PC-9 (cell line): ENCODE results near the gene MITF.

ENCODE experiments used
- EZH2 ChIP-seq: fragments of 200-600 bp; sonication (generic); IDR thresholded peaks from 2 replicates; pipeline ENCODE4 v1.8.0; 2017; ENCODE audit warnings: antibody characterized with exemption, low read depth
- TF ChIP-seq, protein P1 (sequence below): fragments of 200-600 bp; sonication (generic); conservative IDR thresholded peaks from 2 replicates; pipeline ENCODE4 v1.6.1; 2017; ENCODE audit warnings: mixed run types, antibody characterized with exemption, mild to moderate bottlenecking, moderate library complexity

DNA sequence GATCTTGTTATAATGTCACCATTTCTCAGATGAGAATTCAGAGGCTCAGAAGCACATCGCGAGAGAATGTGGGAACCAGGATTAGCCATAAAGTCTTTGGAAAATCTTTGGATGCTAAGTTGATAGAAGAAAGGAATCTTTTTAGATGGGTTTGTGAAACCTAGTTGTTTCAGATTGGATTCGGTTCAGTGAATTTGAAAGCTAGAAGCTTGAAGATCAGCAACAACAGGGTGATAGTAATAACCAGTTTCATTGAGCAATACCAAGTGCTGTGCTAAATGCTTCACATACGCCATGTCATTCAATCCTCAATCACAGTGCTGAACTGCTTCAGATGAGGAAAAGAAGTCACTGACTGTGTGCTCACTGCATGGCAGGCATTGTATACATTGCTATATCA is 47.4 kb upstream of the MITF start:
- TF ChIP-seq, protein P1, sequence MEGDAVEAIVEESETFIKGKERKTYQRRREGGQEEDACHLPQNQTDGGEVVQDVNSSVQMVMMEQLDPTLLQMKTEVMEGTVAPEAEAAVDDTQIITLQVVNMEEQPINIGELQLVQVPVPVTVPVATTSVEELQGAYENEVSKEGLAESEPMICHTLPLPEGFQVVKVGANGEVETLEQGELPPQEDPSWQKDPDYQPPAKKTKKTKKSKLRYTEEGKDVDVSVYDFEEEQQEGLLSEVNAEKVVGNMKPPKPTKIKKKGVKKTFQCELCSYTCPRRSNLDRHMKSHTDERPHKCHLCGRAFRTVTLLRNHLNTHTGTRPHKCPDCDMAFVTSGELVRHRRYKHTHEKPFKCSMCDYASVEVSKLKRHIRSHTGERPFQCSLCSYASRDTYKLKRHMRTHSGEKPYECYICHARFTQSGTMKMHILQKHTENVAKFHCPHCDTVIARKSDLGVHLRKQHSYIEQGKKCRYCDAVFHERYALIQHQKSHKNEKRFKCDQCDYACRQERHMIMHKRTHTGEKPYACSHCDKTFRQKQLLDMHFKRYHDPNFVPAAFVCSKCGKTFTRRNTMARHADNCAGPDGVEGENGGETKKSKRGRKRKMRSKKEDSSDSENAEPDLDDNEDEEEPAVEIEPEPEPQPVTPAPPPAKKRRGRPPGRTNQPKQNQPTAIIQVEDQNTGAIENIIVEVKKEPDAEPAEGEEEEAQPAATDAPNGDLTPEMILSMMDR = no peak
- no peak for TF ChIP-seq EZH2
